GM19455 (cell line): ENCODE results near the gene MRPS23.

Source experiments
- ATAC-seq: cut with Tn5 transposase; IDR thresholded peaks from one replicate; pipeline ENCODE4 v1.9.1; 2021; ENCODE audit not compliant: unreplicated experiment

MRPS23 gene

GRCh38 chr17:57838857-57839570 lies 10.8 kb downstream of the MRPS23 start:
- no peak for ATAC-seq

- ATAC-seq, result no peak
Measured at GRCh38 chr17:57838453-57838852, 11.4 kb downstream of the MRPS23 start.

- no peak for ATAC-seq
Measured at GRCh38 chr17:57835333-57835900, 14.4 kb downstream of the MRPS23 start.

GRCh38 chr17:57834146-57834741 lies 15.6 kb downstream of the MRPS23 start:
- ATAC-seq, result no peak

- ATAC-seq, result no peak
Measured at GRCh38 chr17:57833179-57833939, 16.5 kb downstream of the MRPS23 start.

- ATAC-seq, result no peak
Measured at GRCh38 chr17:57832314-57833178, 17.3 kb downstream of the MRPS23 start.

- no peak for ATAC-seq
Measured at GRCh38 chr17:57830880-57831279, 19.0 kb downstream of the MRPS23 start.

GRCh38 chr17:57823469-57824401 lies 26.1 kb downstream of the MRPS23 start:
- no peak for ATAC-seq

- no peak for ATAC-seq
Measured at GRCh38 chr17:57819867-57820266, 30.0 kb downstream of the MRPS23 start.

GRCh38 chr17:57819285-57819684 lies 30.6 kb downstream of the MRPS23 start:
- no peak for ATAC-seq

GRCh38 chr17:57818066-57818465 lies 31.8 kb downstream of the MRPS23 start:
- no peak for ATAC-seq

GRCh38 chr17:57817299-57817698 lies 32.5 kb downstream of the MRPS23 start:
- no peak for ATAC-seq

- no peak for ATAC-seq
Measured at GRCh38 chr17:57814421-57814820, 35.4 kb downstream of the MRPS23 start.

- ATAC-seq, result no peak
Measured at GRCh38 chr17:57811638-57812280, 38.1 kb downstream of the MRPS23 start.

GRCh38 chr17:57810721-57811637 lies 38.9 kb downstream of the MRPS23 start:
- no peak for ATAC-seq

- no peak for ATAC-seq
Measured at GRCh38 chr17:57809879-57810278, 40.0 kb downstream of the MRPS23 start.

- ATAC-seq, result no peak
Measured at GRCh38 chr17:57808882-57809281, 41.0 kb downstream of the MRPS23 start.

- no peak for ATAC-seq
Measured at GRCh38 chr17:57806167-57806830, 43.5 kb downstream of the MRPS23 start.
